Measurements from ENCODE around the gene REC8. TPM values are rescaled to one million over a fixed set of nuclear protein-coding genes. Genes with fewer than 3 reads are reported as not detected.
A peak's percentile ranks its signal among the peaks of the same experiment; 100 is the strongest.
"Not testable (repeated sequence)": the region's sequence is repeated elsewhere in the genome, so short reads cannot be mapped to it uniquely, and the experiment has no call there.

REC8 gene
- polyA plus RNA-seq, 4 donors = 23.0 to 135 (median 40.7) TPM

- DNase-seq (no peak), FAIRE-seq (no peak)
- Histone ChIP-seq H3K36me3 (ENCODE audit: control insufficient read depth in 3 of 3, insufficient read depth in 2 of 3, low read depth in 1 of 3, low read length in 3 of 3) (peaks cover 2 to 32% (median 2%) of the 10 kb centered on the region in 3 donors), H3K4me3 (ENCODE audit: low read depth in 1 of 3, low read length in 3 of 3) (peak overlapping the region; percentile 65 to 96 (median 86)), H3K27ac (ENCODE audit: low read depth in 1 of 3, low read length in 2 of 3) (peak overlapping the region; percentile 93 to 99 (median 94)), H3K9me3 (ENCODE audit: control insufficient read depth in 2 of 2, insufficient read depth in 1 of 2, low read depth in 1 of 2, low read length in 1 of 2) (no peaks in the 10 kb centered on the region), H3K4me1 (ENCODE audit: control insufficient read depth in 3 of 3, insufficient read depth in 2 of 3, low read depth in 1 of 3, low read length in 2 of 3) (peaks cover 0 to 26% (median 5%) of the 10 kb centered on the region in 3 donors), H3K27me3 (ENCODE audit: control insufficient read depth in 3 of 3, insufficient read depth in 3 of 3, low read length in 3 of 3) (no peaks in the 10 kb centered on the region)
- 29 to 58% (median 38%) methylated on average over 8 of the region's 8 CpGs for WGBS, 3 donors
Observed at GRCh38 chr14:24194873-24195185, 22.9 kb downstream of the REC8 start.

DNA sequence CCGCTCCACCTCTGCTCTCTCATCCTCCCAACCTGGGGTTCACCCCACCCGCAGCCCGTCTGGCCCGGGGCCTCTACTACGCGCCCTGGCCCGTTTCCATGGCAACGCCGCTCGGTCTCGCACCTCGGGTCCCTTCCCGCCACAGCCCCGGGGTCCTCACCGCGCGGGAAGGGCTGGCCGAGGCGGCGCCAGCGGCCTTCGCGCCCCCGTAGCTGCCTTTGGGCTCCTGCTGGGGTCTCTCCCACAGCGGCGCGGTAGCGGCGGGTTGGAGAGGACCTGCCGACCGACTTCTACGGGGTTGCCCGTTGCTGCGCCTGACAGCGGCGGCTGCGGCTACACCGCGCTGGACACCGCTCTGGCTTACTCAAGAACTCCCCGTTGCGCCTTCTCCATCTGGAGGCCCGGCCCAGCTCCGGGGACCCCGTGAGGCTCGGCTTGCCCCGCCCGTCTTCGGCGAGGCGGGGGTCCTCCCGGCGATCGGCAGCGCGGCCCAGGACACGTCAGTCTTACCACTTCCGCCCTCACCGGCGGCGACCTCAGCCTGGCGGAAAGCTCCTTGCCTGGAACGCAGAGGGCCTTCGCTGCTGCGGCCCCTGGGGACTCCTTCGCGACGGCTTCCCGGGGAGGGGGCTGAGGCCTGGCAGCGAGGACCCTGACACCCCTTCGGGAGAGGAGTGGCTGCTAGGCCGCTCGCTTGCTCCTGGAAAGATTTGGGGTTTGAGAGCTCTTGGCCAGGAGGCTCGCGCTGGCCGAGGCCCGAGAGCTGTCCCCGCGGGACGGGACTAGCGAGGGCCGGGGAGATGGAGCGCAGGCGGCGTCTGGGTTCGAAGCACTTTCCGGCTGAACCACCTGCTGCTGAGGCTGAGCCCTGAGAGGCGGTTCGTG is 23.5 kb downstream of the REC8 start, which contains the start of gene TM9SF1:
TM9SF1 (minus strand) TSS at position 256 of the 885 bp plus-strand sequence. CDS start 422 bp downstream, outside the sequence.
- Histone ChIP-seq H3K9me3 (ENCODE audit: control insufficient read depth in 2 of 2, insufficient read depth in 1 of 2, low read depth in 1 of 2, low read length in 1 of 2) (no peaks in the 10 kb centered on the region), H3K27me3 (ENCODE audit: control insufficient read depth in 3 of 3, insufficient read depth in 3 of 3, low read length in 3 of 3) (no peaks in the 10 kb centered on the region), H3K4me1 (ENCODE audit: control insufficient read depth in 3 of 3, insufficient read depth in 2 of 3, low read depth in 1 of 3, low read length in 2 of 3) (peaks cover 0 to 26% (median 5%) of the 10 kb centered on the region in 3 donors), H3K4me3 (ENCODE audit: low read depth in 1 of 3, low read length in 3 of 3) (peak within 1 kb of the TSS; percentile 65 to 96 (median 86)), H3K27ac (ENCODE audit: low read depth in 1 of 3, low read length in 2 of 3) (peak within 1 kb of the TSS; percentile 93 to 99 (median 94)), H3K36me3 (ENCODE audit: control insufficient read depth in 3 of 3, insufficient read depth in 2 of 3, low read depth in 1 of 3, low read length in 3 of 3) (peaks cover 2 to 32% (median 2%) of the 10 kb centered on the region in 3 donors)
- FAIRE-seq (no peak), DNase-seq (peak; percentile 85 to 97)
- WGBS, 3 donors = 0% methylated on average over 81 to 89 of the region's 89 CpGs

DNA sequence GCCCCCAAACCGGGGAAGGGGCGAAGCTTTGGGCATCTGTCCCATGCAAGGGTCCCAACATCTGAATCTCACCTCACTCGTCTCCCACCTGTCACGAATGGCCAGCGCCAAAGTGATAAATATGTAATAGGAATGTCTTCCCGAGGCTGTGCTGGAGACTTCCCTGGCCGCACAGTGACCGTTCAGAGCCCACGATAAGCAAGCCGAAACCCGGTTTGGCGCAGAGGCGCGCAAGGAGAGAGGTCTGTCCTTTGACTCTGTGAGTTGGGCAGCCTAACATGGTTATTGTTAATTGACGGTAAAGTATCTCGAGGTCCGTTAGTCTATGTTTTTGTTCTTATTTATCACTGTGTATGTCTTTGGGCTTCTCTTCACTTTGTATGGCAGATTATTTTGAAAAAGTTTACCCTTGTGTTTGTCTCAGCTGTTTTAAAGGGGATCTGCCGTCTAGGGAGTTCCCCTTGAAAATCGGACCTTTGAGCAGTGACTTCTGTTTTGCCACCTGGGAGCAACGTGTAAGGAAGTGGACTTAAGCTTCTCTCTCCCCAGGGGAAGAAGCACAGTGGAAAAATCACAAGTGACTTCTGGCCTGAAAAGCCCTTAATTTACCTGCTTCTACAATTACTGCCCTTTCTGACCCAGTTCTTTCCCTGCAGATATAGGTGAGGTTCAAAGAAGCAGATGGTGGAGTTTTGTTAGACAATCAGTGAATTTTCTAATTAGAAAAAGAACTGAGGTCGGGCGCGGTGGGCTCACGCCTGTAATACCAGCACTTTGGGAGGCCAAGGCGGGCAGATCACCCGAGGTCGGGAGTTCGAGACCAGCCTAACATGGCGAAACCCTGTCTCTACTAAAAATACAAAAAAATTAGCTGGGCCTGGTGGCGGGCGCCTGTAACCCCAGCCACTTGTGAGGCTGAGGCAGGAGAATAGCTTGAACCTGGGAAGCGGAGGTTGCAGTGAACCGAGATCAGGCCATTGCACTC is 24.5 kb downstream of the REC8 start:
- Histone ChIP-seq H3K36me3 (ENCODE audit: control insufficient read depth in 3 of 3, insufficient read depth in 2 of 3, low read depth in 1 of 3, low read length in 3 of 3) (peaks cover 2 to 34% (median 2%) of the 10 kb centered on the region in 3 donors), H3K27ac (ENCODE audit: low read depth in 1 of 3, low read length in 2 of 3) (peak overlapping the region; percentile 93 to 99 (median 94)), H3K4me1 (ENCODE audit: control insufficient read depth in 3 of 3, insufficient read depth in 2 of 3, low read depth in 1 of 3, low read length in 2 of 3) (peaks cover 0 to 26% (median 5%) of the 10 kb centered on the region in 3 donors), H3K4me3 (ENCODE audit: low read depth in 1 of 3, low read length in 3 of 3) (peak overlapping the region; percentile 65 to 96 (median 86)), H3K9me3 (ENCODE audit: control insufficient read depth in 2 of 2, insufficient read depth in 1 of 2, low read depth in 1 of 2, low read length in 1 of 2) (peaks cover 0 to 3% of the 10 kb centered on the region in 2 donors), H3K27me3 (ENCODE audit: control insufficient read depth in 3 of 3, insufficient read depth in 3 of 3, low read length in 3 of 3) (no peaks in the 10 kb centered on the region)
- peak; percentile 71 to 72 for DNase-seq
- 31 to 33% (median 32%) methylated on average over 33 of the region's 33 CpGs for WGBS, 3 donors
- FAIRE-seq = no peak

- 77 to 97% (median 82%) methylated on average over 2 of the region's 2 CpGs for WGBS, 3 donors
- DNase-seq = no peak
- no peak for FAIRE-seq
- Histone ChIP-seq H3K4me3 (ENCODE audit: low read depth in 1 of 3, low read length in 3 of 3) (peak overlapping the region in 1 of 3 donors; percentile 86), H3K27ac (ENCODE audit: low read depth in 1 of 3, low read length in 2 of 3) (peak overlapping the region in 2 of 3 donors; percentile 65 to 94), H3K9me3 (ENCODE audit: control insufficient read depth in 2 of 2, insufficient read depth in 1 of 2, low read depth in 1 of 2, low read length in 1 of 2) (peaks cover 0 to 8% of the 10 kb centered on the region in 2 donors), H3K27me3 (ENCODE audit: control insufficient read depth in 3 of 3, insufficient read depth in 3 of 3, low read length in 3 of 3) (no peaks in the 10 kb centered on the region), H3K4me1 (ENCODE audit: control insufficient read depth in 3 of 3, insufficient read depth in 2 of 3, low read depth in 1 of 3, low read length in 2 of 3) (peaks cover 0 to 26% (median 5%) of the 10 kb centered on the region in 3 donors), H3K36me3 (ENCODE audit: control insufficient read depth in 3 of 3, insufficient read depth in 2 of 3, low read depth in 1 of 3, low read length in 3 of 3) (peaks cover 0 to 34% (median 3%) of the 10 kb centered on the region in 3 donors)
Observed at GRCh38 chr14:24197056-24197450, 25.2 kb downstream of the REC8 start.

DNA sequence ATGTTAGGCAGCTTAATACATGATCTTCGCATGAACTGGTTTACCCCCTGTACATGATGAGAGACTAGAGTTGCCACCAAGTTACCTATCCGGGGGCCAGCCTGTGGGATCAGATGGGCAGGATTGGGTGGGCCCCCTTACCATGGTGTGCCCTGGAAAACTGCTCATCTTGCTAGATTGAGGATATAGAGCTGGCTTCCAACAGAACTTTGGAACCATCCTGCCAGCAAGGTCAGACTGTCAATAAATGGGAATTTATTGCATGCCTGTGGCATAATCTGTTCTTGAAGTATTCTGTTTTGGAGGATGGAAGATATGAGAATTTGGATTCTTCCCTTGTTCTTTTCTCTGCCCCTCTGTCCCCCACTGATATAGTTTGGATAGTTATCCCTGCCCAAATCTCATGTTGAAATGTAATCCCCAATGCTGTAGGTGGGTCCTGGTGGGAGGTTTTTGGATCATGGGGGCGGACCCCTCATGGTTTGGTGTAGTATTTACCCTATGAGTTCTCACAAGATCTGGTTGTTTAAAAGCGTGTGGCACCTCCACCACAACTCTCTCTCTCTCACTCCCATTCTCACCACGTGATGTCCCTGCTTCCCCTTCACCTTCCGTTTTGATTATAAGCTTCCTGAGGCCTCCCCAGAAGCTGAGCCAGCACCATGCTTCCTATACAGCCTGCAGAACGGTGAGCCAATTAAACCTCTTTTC is 27.1 kb downstream of the REC8 start:
- no peak overlapping the region for H3K4me3 ChIP-seq (ENCODE audit: low read depth in 1 of 3, low read length in 3 of 3)
- peaks cover 0 to 25% (median 5%) of the 10 kb centered on the region in 3 donors for H3K4me1 ChIP-seq (ENCODE audit: control insufficient read depth in 3 of 3, insufficient read depth in 2 of 3, low read depth in 1 of 3, low read length in 2 of 3)
- H3K27ac ChIP-seq (ENCODE audit: low read depth in 1 of 3, low read length in 2 of 3) = peak overlapping the region in 2 of 3 donors; percentile 41 to 81
- DNase-seq (peak; percentile 44 to 68), FAIRE-seq (no peak)
- no peaks in the 10 kb centered on the region for H3K27me3 ChIP-seq (ENCODE audit: control insufficient read depth in 3 of 3, insufficient read depth in 3 of 3, low read length in 3 of 3)
- WGBS, 3 donors = 66 to 78% (median 77%) methylated on average over 7 of the region's 7 CpGs
- H3K9me3 ChIP-seq (ENCODE audit: control insufficient read depth in 2 of 2, insufficient read depth in 1 of 2, low read depth in 1 of 2, low read length in 1 of 2) = peaks cover 0 to 15% of the 10 kb centered on the region in 2 donors
- H3K36me3 ChIP-seq (ENCODE audit: control insufficient read depth in 3 of 3, insufficient read depth in 2 of 3, low read depth in 1 of 3, low read length in 3 of 3) = peaks cover 0 to 24% (median 3%) of the 10 kb centered on the region in 3 donors

- not testable (repeated sequence) for H3K27me3 ChIP-seq (ENCODE audit: control insufficient read depth in 3 of 3, insufficient read depth in 3 of 3, low read length in 3 of 3); H3K4me3 ChIP-seq (ENCODE audit: low read depth in 1 of 3, low read length in 3 of 3); H3K27ac ChIP-seq (ENCODE audit: low read depth in 1 of 3, low read length in 2 of 3); FAIRE-seq; H3K4me1 ChIP-seq (ENCODE audit: control insufficient read depth in 3 of 3, insufficient read depth in 2 of 3, low read depth in 1 of 3, low read length in 2 of 3); DNase-seq
- WGBS, 3 donors = 91 to 98% (median 97%) methylated on average over 8 of the region's 8 CpGs
- Histone ChIP-seq H3K9me3 (ENCODE audit: control insufficient read depth in 2 of 2, insufficient read depth in 1 of 2, low read depth in 1 of 2, low read length in 1 of 2) (peaks cover 0 to 15% of the 10 kb centered on the region in 2 donors), H3K36me3 (ENCODE audit: control insufficient read depth in 3 of 3, insufficient read depth in 2 of 3, low read depth in 1 of 3, low read length in 3 of 3) (peaks cover 2 to 46% (median 12%) of the 10 kb centered on the region in 3 donors)
Observed at GRCh38 chr14:24202538-24202937, 30.7 kb downstream of the REC8 start.

DNA sequence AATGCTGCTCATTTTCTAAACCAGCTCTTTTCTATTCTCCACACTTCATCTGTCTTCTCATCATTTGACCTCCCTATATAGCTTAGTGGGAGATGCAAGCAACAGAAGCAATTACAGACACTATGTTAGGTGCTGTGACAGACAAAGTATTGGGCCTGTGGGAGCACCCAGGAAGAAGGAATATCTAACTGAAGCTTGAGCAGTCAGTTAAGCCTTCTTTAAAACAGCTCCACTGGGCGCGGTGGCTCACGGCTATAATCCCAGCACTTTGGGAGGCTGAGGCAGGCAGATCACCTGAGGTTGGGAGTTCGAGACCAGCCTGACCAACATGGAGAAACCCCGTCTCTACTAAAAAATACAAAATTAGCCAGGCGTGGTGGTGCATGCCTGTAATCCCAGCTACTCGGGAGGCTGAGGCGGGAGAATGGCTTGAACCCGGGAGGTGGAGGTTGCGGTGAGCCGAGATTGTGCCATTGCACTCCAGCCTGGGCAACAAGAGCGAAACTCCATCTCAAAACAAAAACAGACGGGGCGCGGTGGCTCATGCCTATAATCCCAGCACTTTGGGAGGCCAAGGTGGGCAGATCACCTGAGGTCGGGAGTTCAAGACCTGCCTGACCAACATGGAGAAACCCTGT is 31.5 kb downstream of the REC8 start:
- not testable (repeated sequence) for H3K4me3 ChIP-seq (ENCODE audit: low read depth in 1 of 3, low read length in 3 of 3); FAIRE-seq; H3K27ac ChIP-seq (ENCODE audit: low read depth in 1 of 3, low read length in 2 of 3); H3K4me1 ChIP-seq (ENCODE audit: control insufficient read depth in 3 of 3, insufficient read depth in 2 of 3, low read depth in 1 of 3, low read length in 2 of 3); DNase-seq; H3K27me3 ChIP-seq (ENCODE audit: control insufficient read depth in 3 of 3, insufficient read depth in 3 of 3, low read length in 3 of 3)
- H3K9me3 ChIP-seq (ENCODE audit: control insufficient read depth in 2 of 2, insufficient read depth in 1 of 2, low read depth in 1 of 2, low read length in 1 of 2) = peaks cover 0 to 15% of the 10 kb centered on the region in 2 donors
- WGBS, 3 donors = 97 to 99% (median 98%) methylated on average over 13 to 16 of the region's 16 CpGs
- peaks cover 2 to 51% (median 12%) of the 10 kb centered on the region in 3 donors for H3K36me3 ChIP-seq (ENCODE audit: control insufficient read depth in 3 of 3, insufficient read depth in 2 of 3, low read depth in 1 of 3, low read length in 3 of 3)
